ENCODE results near the gene TSC22D4.
"Not testable (repeated sequence)": the region's sequence is repeated elsewhere in the genome, so short reads cannot be mapped to it uniquely, and the experiment has no call there.

TSC22D4 gene

GRCh38 chr7:100476903-100477870, 1.8 kb downstream of the TSC22D4 start:
- no peak for DNase-seq (ENCODE audit: low read depth)
- peak overlapping the region; percentile 92 for H3K4me3 ChIP-seq (ENCODE audit: low read depth, low read length)

DNA sequence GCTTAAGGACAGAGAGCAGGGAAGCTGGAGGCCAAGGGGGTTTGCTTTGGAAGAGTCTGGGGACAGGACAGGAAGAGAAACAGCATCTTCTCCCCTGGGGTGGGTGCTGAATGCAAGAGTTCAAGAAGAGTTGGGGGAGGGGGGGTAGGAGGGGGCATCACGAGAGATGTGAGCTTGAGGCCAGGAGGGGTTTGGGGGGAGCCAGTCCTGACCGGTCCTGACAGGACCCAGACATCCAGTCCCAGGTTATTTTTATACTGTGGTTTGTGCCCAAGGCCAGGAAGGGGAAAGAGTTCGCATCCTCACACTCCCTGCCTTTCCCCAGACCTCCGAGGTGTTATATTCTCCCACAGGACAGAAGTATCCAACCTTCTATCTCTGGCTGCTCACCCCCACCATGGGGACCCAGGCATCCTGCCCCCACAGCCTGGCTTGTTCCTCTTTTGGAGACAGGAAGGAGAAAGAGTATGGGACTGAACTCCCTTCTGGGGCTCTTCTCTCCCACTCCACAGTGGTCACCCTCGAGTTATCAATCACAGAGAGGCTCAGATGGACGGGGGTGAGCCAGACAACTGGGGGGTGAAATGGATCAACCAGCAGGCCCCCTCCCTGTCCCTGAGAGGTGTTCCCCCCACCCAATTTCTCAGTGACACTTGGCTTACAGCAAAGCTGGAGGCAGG, 2.8 kb downstream of the TSC22D4 start:
- H3K4me3 ChIP-seq (ENCODE audit: low read depth, low read length): peak overlapping the region; percentile 92
- no peak for DNase-seq (ENCODE audit: low read depth)

GRCh38 chr7:100475549-100475948, 3.5 kb downstream of the TSC22D4 start:
- DNase-seq (ENCODE audit: low read depth): no peak
- H3K4me3 ChIP-seq (ENCODE audit: low read depth, low read length): peak overlapping the region; percentile 92

DNA sequence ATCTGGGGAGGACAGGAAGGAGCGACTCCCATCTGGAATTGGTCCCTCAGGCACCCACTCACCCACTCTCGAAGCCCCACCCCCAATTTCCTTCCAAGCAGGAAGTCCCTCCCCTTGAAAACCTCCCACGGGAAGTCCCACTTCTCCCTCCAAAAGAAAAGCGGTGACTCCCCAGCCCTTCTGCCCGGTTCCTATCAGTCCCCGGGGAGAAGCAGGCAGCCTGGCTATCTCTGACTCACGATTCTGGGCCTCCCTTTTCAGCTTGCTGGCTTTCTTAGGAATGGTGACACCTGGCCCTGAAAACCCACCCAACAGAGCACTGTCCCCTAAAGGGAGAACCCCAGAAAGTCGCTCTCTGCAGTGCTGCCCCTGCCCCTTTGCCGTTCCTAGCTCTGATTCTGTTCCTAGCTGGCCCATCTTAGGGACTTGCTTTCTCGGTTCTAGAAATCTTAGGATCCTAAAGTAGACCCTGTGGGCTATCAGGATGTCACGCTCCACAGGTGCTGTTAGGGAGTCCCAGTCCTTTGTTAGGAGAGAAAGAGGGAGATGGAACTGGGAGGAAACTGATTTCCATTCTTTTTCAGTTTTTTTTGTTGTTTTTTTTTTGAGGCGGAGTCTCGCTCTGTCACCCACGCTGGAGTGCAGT, 6.0 kb downstream of the TSC22D4 start:
- no peak overlapping the region for H3K4me3 ChIP-seq (ENCODE audit: low read depth, low read length)
- no peak for DNase-seq (ENCODE audit: low read depth)

GRCh38 chr7:100472121-100472851, 6.7 kb downstream of the TSC22D4 start:
- H3K4me3 ChIP-seq (ENCODE audit: low read depth, low read length): no peak overlapping the region
- DNase-seq (ENCODE audit: low read depth): no peak

DNA sequence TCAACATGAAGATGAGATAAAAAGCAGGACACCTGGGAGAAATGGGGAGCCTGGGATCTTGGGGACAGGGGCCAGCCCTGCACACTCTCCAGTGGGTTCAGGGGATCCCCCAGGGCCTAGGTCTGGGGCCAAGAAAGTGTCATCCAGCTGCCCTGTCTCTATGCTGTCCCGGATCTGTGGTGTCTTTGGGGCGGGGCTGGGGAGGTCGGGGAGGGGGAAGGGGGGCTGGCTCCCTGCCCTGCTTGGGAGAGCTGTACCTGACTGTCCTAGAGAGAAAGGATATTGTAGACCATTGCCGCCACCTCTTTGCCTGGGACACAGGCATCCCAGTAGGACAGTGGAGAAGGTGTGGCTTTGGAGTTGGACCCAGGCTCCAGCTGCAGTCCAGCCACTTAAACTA, 8.0 kb downstream of the TSC22D4 start:
- H3K4me3 ChIP-seq (ENCODE audit: low read depth, low read length): no peak overlapping the region
- DNase-seq (ENCODE audit: low read depth): no peak

DNA sequence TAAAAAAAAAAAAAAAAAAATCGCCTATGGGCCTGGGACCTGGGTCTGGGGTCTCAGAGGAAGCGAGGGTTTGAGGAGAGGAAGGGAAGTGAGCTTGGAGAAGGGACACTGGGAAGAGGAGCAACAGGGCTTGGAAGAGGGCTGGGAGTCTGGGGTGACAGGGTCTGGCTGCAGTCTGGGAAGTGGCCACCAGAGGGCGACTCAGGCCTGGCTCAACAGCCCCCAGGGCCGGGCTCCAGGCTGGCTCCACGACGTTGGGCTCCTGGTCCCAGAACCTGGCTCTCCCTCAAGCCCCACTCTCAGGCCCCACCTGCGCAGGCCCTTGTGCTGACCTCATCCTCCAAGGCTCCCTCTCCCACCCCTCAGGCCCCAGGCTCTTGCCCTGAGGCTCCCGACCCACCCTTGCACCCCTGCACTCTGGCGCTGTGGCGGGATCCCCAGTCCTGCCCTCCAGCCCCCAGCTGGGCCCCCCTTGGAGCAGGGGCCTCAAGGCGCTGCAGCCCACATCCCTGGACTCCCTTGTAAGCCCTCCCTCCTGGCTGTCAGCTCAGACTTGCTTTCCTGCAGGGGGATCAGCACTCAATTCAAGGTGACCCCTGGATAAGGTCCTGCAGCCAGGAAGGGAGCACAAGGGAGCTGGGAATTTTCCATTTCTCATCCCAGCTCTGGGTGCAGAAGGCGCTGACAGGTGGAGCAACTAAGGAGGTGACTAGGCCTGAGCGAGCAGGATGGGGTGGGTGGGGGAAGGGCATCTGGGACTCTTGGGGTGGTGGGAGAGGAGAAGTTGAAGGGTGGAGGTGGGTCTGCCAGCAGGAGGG, 9.6 kb downstream of the TSC22D4 start:
- DNase-seq (ENCODE audit: low read depth): no peak
- H3K4me3 ChIP-seq (ENCODE audit: low read depth, low read length): no peak overlapping the region

DNA sequence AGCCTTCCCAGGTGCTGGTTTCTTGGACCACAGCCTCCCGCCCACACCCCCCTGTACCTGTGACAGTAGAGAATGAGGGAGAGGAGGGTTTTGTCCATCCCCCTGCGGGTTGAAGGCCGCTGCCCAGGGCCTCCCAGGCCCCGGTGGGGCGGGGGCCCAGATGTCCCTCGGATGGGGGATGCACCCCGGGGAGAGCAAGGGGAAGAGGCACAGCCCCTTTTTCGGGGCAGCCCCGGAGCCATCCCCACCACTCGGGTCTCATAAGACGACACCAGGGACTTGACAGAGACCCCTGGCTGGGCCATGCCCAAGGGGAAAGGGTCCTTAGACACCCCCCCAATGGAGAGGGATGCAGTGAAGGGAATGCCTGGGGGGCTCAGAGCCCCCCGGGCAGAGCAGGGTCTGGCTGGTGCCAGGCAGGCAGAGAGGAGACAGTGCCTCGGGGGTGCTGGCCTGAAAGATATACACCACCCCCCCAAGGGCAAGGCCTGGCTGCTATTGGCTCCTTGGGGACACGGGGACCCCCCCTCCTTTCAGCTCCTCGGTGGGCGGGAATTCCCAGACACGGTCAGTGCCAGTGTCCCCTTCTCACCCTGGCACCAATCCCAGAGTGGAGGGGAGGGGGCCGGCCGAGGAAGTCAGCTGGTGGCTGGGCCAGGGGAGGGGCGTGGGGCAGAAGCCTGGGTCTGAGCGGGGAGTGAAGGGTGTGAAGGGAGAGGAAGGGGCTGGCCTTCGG, 11.2 kb downstream of the TSC22D4 start:
- DNase-seq (ENCODE audit: low read depth): no peak
- no peak overlapping the region for H3K4me3 ChIP-seq (ENCODE audit: low read depth, low read length)

DNA sequence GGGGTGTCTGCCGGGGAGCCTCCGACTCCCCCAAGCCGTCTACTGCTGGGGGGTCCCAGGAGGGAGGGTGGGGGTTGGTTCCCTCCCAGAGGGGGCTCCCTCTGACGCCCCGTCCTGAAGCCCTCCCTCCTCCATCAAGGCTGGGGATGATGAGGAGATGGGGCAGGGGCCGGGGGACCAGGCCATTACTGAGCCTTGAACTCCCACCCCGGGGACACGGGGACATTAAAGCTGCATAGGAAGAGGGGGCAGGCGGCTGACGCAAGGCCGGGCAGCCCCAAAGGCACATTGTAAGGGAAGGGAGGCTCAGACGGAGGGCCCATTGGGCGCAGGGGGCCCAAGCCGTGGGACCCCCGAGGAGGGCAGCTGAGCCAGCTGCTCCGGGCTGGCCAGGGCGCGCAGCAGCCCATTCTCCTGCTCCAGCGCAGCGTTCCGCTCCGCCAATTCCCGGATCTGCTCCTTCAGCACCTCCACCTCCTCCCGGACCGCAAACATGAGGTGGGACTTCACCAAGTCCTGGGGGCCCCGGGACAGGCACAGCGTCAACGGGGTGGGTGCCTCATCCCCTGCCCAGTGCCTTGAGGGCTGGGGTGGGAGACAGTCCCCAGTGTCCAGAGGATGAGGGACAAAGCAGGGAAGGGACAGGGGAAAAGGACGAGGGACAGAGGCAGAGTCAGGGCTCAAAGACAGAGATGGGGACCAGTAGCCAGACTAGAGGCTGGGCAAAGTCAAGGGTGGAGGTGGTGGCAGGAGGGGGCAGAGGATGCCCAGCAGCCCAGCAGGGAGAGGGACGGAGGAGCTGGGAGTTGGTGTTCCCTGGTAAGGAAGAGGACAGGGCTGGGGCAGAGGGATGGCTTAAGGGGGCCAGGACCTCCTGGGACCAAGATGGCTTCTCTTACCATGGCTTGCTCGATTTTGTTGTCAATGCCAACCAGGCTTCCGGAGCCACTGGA, 12.1 kb downstream of the TSC22D4 start:
- DNase-seq (ENCODE audit: low read depth): no peak
- H3K4me3 ChIP-seq (ENCODE audit: low read depth, low read length): no peak overlapping the region

- DNase-seq (ENCODE audit: low read depth): no peak
- H3K4me3 ChIP-seq (ENCODE audit: low read depth, low read length): no peak overlapping the region
Observed at GRCh38 chr7:100465702-100466311, 13.2 kb downstream of the TSC22D4 start.

DNA sequence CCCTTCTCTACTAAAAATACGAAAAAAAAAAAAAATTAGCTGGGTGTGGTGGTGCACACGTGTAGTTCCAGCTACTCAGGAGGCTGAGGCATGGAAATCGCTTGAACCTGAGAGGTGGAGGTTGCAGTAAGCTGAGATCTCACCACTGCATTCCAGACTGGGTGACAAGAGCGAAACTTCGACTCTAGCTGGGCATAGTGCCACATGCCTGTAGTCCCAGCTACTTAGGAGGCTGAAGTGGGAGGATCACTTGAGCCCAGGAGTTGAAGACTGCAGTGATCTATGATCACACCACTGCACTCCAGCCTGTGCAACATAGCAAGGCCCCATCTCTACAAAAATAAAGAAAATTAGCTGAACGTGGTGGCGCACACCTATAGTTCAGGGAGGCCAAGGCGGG, 13.7 kb downstream of the TSC22D4 start:
- H3K4me3 ChIP-seq (ENCODE audit: low read depth, low read length): no peak overlapping the region
- no peak for DNase-seq (ENCODE audit: low read depth)

DNA sequence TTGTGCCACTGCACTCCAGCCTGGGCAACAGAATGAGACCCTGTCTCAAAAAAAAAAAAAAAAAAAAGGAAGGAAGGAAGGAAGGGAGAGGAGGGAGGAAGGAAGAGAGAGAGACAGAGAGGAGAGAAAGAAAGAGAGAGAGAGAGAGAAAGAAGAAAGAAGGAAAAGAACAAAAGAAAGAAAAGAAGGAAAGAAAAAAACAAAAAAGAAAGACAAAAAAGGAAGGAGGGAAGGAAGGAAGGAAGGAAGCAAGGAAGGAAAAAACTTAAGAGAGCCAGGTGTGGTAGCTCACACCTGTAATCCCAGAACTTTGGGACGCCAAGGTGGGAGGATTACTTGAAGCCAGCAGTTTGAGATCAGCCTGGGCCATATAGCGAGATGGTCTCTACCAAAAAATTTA, 14.2 kb downstream of the TSC22D4 start:
- DNase-seq (ENCODE audit: low read depth): no peak
- no peak overlapping the region for H3K4me3 ChIP-seq (ENCODE audit: low read depth, low read length)

- DNase-seq (ENCODE audit: low read depth): no peak
- no peak within 1 kb of the TSS for H3K4me3 ChIP-seq (ENCODE audit: low read depth, low read length)
Observed at GRCh38 chr7:100464210-100464660, 14.8 kb downstream of the TSC22D4 start, which contains the start of gene SPACDR. TSS of gene SPACDR (minus strand) at chr7:100464260. CDS start at chr7:100464025, 235 bp downstream.

DNA sequence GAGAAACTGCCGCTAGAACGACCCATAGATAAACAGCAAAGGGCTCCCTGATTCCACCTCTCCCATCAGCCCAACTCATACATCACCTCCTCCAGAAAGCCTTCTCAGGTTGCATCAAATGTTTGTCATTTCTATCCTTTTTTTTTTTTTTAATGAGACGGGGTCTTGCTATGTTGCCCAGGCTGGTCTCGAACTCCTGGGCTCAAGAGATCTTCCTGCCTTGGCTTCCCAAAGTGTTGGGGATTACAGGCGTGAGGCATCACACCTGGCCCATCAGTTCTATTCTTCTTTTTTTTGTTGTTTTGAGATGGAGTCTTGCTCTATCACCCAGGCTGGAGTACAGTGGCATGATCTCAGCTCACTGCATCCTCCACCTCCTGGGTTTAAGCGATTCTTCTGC, 22.0 kb downstream of the TSC22D4 start:
- no peak for DNase-seq (ENCODE audit: low read depth)
- no peak overlapping the region for H3K4me3 ChIP-seq (ENCODE audit: low read depth, low read length)

DNA sequence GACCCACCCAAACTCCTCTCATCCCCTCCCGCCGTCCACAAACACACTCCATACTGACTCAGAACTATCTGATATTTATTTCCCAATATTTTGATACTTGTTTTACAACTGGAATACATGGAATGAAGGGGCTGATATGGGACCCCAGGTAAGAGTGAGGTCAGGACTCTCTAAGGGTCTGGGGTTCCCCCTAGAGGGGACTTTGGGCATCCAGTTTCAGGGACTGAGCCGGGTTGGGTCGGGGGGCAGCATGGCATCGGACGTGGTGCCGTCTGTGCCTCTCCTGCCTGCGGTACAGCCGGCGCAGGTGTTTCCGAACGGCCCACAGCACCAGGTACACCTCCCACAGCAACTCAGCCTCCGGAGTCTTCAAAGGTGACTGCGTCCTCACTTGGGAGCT, 22.5 kb downstream of the TSC22D4 start:
- H3K4me3 ChIP-seq (ENCODE audit: low read depth, low read length): no peak overlapping the region
- no peak for DNase-seq (ENCODE audit: low read depth)

GRCh38 chr7:100455206-100455605, 23.8 kb downstream of the TSC22D4 start:
- H3K4me3 ChIP-seq (ENCODE audit: low read depth, low read length): no peak overlapping the region
- no peak for DNase-seq (ENCODE audit: low read depth)

DNA sequence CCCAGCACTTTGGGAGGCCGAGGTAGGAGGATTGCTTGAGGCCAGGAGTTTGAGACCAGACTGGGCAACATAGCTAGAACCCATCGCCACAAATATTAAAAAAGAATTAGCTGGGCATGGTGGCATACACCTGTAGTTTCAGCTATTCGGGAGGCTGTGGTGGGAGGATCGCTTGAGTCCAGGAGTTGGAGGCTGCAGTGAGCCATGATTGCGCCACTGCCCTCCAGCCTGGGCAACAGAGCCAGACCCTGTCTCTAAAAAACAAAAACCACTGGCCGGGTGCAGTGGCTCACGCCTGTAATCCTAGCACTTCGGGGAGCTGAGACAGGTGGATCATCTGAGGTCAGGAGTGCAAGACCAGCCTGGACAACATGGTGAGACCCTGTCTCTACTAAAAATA, 25.2 kb downstream of the TSC22D4 start:
- H3K4me3 ChIP-seq (ENCODE audit: low read depth, low read length); DNase-seq (ENCODE audit: low read depth): not testable (repeated sequence)
